Thymus (tissue), 11 donors: ENCODE results near the gene KIF7. TPM values are rescaled to one million over a fixed set of nuclear protein-coding genes. Genes with fewer than 3 reads are reported as not detected.

ENCODE experiments used
- DNase-seq, 9 donors: peaks; one replicate each; pipeline ENCODE4 v3.0.0-alpha.2; 2013; ENCODE audit warnings: low spot score in 9 of 9, low read depth in 6 of 9, missing footprints in 1 of 9
- H3K27ac ChIP-seq, 2 donors: one replicate each; pipeline ENCODE4 v1.5.1; 2013; ENCODE audit warnings: control low read depth in 1 of 2, low read depth in 1 of 2, low read length in 1 of 2, mild to moderate bottlenecking in 1 of 2, moderate library complexity in 1 of 2
- H3K27me3 ChIP-seq, 2 donors: one replicate each; pipeline ENCODE4 v1.5.1; 2013; ENCODE audit warnings: low read length in 1 of 2; ENCODE audit not compliant: control insufficient read depth in 2 of 2, insufficient read depth in 1 of 2
- H3K36me3 ChIP-seq, 2 donors: one replicate each; pipeline ENCODE4 v1.5.1; 2013; ENCODE audit warnings: low read length in 1 of 2, mild to moderate bottlenecking in 1 of 2, moderate library complexity in 1 of 2; ENCODE audit not compliant: control insufficient read depth in 2 of 2, insufficient read depth in 2 of 2
- H3K4me1 ChIP-seq, 2 donors: one replicate each; pipeline ENCODE4 v1.5.1; 2013; ENCODE audit warnings: low read length in 2 of 2; ENCODE audit not compliant: control insufficient read depth in 2 of 2, insufficient read depth in 2 of 2
- H3K4me3 ChIP-seq, 2 donors: one replicate each; pipeline ENCODE4 v1.5.1; 2013; ENCODE audit warnings: low read length in 2 of 2, control low read depth in 1 of 2, mild to moderate bottlenecking in 1 of 2
- H3K9me3 ChIP-seq, 2 donors: one replicate each; pipeline ENCODE4 v1.5.1; 2013; ENCODE audit warnings: low read length in 1 of 2, mild to moderate bottlenecking in 1 of 2; ENCODE audit not compliant: control insufficient read depth in 2 of 2, insufficient read depth in 1 of 2
- WGBS: extraction: QIAGEN DNeasy Blood & Tissue Kit; methylation state at CpG from one replicate; pipeline ENCODE4 v1.1.7; 2013; 5-methylcytosine and 5-hydroxymethylcytosine counted together
- polyA plus RNA-seq: library from polyadenylated mRNA; stranded (reverse); fragments of 200-250 nt; gene quantifications from one replicate; pipeline ENCODE4 v1.2.3, GENCODE V29; 2013
- total RNA-seq: library from RNA; stranded (reverse); fragments of 120-200 nt; gene quantifications from one replicate; pipeline ENCODE4 v1.2.4, GENCODE V29; 2013
- donor health status: healthy.

The KIF7 gene
- total and polyA plus RNA-seq, 2 donors: 2.7 to 2.9 TPM

DNA sequence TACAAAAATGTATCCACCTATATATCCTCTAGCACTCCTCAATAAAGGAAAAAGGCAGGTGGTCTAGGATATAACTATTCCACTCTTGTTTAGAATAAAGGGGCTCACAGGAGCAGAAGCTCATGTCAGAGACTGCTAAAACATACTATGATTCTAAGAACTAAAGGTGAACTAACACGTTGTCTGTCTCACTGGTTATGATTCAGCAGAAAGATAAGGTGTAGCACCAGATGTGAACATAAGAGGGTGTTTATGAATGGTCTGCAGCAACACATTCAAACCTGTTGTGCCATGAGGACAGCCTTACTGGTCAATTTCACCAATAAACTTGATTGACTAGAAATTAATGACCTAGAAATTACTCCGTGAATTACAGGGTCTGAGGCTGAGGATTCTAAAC lies 30.7 kb upstream of the KIF7 start:
- no peaks in the 10 kb centered on the region for H3K27me3 ChIP-seq
- WGBS: 83% methylated on average over 2 of the region's 2 CpGs
- H3K36me3 ChIP-seq: no peaks in the 10 kb centered on the region
- H3K4me1 ChIP-seq: peaks cover 8 to 10% of the 10 kb centered on the region in 2 donors
- no peak overlapping the region for H3K4me3 ChIP-seq
- H3K27ac ChIP-seq: no peak overlapping the region
- no peaks in the 10 kb centered on the region for H3K9me3 ChIP-seq
- no peak for DNase-seq

DNA sequence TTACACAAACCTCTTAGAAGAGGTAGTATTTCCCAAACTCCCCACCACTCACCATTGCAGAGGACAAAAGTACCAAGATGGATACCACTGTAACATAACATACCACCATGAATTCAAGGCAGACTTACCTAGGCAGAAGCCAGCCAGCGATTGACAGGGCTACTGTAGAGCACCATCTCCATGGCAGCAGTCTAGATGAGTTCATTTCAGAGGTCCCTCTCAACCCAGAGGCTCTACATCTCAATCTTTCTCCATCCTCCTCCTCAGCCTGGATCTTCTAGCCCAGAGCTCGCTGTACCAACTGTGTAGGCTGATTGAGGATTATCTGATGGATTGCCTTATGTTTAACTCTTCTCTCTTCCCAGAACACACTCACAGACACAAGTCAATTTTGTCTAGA lies 25.9 kb upstream of the KIF7 start:
- DNase-seq: no peak
- no peak overlapping the region for H3K27ac ChIP-seq
- no peaks in the 10 kb centered on the region for H3K36me3 ChIP-seq
- H3K9me3 ChIP-seq: no peaks in the 10 kb centered on the region
- no peak overlapping the region for H3K4me3 ChIP-seq
- no peaks in the 10 kb centered on the region for H3K27me3 ChIP-seq
- WGBS: 96% methylated on average over 2 of the region's 2 CpGs
- no peaks in the 10 kb centered on the region for H3K4me1 ChIP-seq

DNA sequence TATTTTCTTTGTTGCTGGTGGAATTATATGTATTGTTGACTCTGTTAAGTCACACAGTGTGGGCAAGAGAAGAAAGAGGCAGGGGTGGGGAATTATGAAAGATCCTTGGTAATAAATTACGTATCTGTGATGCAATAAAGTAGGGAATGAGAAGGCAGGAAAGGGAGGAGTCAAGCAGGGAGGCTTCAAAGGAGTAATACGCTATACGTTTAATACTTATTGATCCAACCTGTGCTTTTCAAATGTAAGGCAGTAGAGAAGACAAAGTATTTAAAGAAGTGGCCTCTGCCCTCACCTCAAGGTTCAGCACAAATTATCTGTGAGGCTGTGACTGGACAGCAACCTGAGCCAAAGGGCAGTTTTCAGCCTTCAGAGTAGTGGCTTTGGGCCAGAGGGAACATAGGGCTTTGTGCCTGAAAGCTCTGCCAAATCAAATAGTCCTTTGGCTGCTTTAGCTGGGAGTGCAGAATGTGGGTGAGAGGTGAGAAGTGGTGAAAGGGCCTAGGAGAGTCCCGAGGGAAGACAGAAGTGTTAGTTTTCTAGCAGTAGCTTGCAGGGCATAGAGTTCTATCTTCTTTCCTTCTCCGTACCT lies 25.1 kb upstream of the KIF7 start:
- Histone ChIP-seq H3K27me3 (no peaks in the 10 kb centered on the region), H3K4me1 (no peaks in the 10 kb centered on the region), H3K36me3 (no peaks in the 10 kb centered on the region), H3K9me3 (no peaks in the 10 kb centered on the region), H3K27ac (no peak overlapping the region), H3K4me3 (no peak overlapping the region)
- 89% methylated on average over 5 of the region's 5 CpGs for WGBS
- no peak for DNase-seq

DNA sequence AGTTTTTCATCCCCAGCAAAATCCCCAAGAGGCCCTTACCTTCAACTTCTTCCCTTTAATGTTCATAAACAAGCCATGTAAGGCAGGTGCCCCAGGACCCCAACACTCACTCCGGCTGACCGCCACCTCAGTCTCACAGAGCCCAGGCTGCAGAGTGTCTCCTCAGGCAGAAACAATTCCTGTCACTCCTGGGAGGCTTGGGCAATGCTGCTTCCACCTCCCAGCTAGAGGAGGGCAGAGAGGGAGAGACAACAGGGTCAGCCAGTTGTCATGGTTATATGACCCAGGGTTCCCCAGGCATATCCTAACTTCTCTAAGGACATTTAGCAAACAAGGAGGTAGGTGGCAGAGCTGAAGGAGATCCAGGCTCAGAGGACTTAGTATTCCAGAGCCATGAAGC lies 23.9 kb upstream of the KIF7 start, which contains the start of gene PLIN1:
Gene PLIN1 (minus strand): TSS at position 156 of the 400 bp plus-strand sequence. CDS start 1,878 bp downstream, outside the sequence.
- no peaks in the 10 kb centered on the region for H3K27me3 ChIP-seq
- no peak within 1 kb of the TSS for H3K4me3 ChIP-seq
- no peak for DNase-seq
- no peak within 1 kb of the TSS for H3K27ac ChIP-seq
- 100% methylated on average over 2 of the region's 2 CpGs for WGBS
- no peaks in the 10 kb centered on the region for H3K36me3 ChIP-seq
- H3K4me1 ChIP-seq: no peaks in the 10 kb centered on the region
- H3K9me3 ChIP-seq: no peaks in the 10 kb centered on the region

DNA sequence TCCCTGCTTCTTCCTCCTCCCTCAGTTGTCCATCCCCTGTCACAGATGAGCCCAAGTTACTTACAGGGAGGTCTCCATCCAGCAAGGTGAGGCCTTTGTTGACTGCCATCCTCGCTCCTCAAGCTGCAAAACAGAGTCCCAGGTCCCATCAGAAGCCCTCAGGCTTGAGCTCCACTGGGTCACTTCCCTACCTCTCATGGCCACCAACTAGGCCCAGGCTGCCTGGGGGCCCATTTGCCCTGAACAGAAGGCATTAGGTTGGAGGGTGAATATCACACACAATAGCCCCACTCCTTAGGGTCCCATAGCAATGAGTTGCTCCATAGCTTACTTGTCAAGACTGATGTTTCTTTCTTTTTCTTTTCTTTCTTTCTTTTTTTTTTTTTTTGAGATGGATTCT lies 22.1 kb upstream of the KIF7 start:
- Histone ChIP-seq H3K4me3 (no peak overlapping the region), H3K9me3 (no peaks in the 10 kb centered on the region), H3K4me1 (no peaks in the 10 kb centered on the region), H3K36me3 (no peaks in the 10 kb centered on the region), H3K27ac (no peak overlapping the region), H3K27me3 (no peaks in the 10 kb centered on the region)
- DNase-seq: no peak
- 100% methylated on average over 1 of the region's 1 CpG for WGBS

DNA sequence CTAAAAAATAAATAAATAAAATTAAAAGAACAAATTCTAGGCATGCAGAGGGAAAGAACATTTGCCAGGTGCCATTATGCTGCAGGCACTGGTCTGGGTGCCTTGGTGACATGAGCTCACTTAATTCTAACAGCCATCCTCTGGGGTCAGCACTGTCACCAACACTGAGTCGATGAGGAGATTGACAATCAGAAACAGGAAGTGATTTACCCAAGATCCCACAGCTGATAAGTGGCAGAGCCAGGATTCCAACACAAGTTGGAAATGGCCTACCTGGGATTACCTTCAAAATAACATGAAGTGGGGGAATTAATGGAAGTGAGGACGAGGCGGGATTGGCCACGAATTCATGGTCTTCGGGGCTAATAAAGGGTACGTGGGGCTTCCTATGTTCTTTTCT lies 20.3 kb upstream of the KIF7 start:
- no peak for DNase-seq
- H3K4me1 ChIP-seq: no peaks in the 10 kb centered on the region
- WGBS: 76% methylated on average over 6 of the region's 6 CpGs
- no peaks in the 10 kb centered on the region for H3K27me3 ChIP-seq
- no peak overlapping the region for H3K4me3 ChIP-seq
- no peaks in the 10 kb centered on the region for H3K36me3 ChIP-seq
- no peaks in the 10 kb centered on the region for H3K9me3 ChIP-seq
- H3K27ac ChIP-seq: no peak overlapping the region

DNA sequence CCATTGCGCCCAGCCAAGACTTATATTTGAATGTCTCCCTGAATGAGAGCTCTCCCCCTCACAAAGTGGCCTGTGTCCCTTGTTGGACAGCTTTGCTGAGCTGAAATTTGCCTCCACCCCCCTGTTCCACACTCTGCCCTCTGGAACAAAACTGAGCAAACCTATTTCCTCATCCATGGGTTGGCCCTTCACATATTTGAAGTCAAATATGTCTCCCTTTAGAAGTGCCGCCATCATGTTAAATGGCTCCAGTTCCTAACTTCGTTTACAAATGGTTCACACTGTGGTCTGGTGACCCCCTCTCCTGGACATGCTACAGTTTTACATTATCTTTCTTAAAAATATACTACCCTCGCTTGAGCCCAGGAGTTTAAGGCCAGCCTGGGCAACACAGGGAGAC lies 19.3 kb upstream of the KIF7 start:
- H3K27me3 ChIP-seq: no peaks in the 10 kb centered on the region
- H3K36me3 ChIP-seq: no peaks in the 10 kb centered on the region
- no peaks in the 10 kb centered on the region for H3K9me3 ChIP-seq
- no peak overlapping the region for H3K27ac ChIP-seq
- 89% methylated on average over 4 of the region's 4 CpGs for WGBS
- H3K4me3 ChIP-seq: no peak overlapping the region
- no peak for DNase-seq
- no peaks in the 10 kb centered on the region for H3K4me1 ChIP-seq

DNA sequence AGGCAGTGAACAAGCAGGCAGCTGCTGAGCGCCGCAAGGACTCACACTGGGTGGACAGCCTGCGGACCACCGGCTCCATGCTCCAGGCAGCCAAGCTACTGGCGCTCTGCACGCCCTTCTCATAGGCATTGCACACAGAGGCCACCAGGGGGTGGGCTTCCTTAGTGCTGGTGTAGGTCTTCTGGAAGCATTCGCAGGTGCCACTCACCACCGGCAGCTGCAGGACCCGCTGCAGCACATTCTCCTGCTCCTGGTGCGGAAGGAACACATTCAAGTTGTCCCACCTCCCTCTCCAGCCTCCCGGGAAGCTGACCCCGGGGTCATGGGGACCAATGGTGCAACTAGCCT lies 17.9 kb upstream of the KIF7 start:
- Histone ChIP-seq H3K4me1 (no peaks in the 10 kb centered on the region), H3K4me3 (no peak overlapping the region), H3K36me3 (no peaks in the 10 kb centered on the region), H3K9me3 (no peaks in the 10 kb centered on the region), H3K27me3 (peaks cover 0 to 2% of the 10 kb centered on the region in 2 donors), H3K27ac (no peak overlapping the region)
- WGBS: 78% methylated on average over 12 of the region's 12 CpGs
- peak in 3 of 9 donors; percentile 18 to 33 (median 21) for DNase-seq

DNA sequence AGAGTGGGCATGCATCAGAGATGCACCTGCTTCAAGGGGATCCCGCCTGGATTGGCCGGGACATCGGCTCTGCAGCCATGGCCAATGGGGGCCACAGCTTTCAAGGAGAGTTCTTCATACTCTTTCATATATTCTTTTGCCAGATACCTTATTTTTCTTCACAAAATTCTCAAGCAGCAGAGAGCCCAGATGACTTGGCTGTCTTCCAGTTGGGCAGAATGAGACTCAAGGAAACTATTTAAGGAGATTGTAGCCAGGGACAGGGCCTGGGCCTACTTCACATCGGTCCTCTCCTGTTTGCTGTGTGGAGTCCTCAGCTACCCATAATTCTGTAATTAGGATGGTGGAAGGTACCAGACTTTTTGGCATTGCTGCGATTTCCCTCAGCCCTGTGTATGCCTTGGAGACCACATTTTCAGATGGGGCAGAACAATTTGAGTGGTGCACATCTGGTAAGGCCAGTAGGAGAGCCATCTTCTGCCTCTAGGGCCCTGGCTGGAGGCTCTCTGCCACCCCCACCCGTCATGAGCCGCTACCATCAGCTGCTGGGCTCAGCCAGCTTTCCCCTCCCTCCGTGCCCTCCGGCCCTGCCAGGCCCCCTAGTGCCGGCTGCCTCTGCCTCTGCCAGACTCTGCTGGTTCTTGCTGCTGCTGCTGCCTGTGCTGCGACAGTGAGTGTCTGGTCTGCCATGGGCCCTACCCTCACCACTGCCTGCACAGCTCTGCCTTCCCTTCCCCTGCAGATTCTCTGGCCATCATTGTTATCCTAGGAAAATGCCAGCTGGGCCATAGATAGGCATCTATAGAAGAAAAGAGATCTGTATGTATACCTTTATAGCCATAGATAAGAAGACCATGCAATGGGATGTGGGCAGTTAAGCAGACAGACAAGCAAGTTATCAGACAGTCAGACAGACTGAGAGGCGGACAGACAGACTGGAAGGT lies 17.2 kb upstream of the KIF7 start:
- H3K4me3 ChIP-seq: no peak overlapping the region
- no peak overlapping the region for H3K27ac ChIP-seq
- H3K9me3 ChIP-seq: no peaks in the 10 kb centered on the region
- H3K36me3 ChIP-seq: no peaks in the 10 kb centered on the region
- no peak for DNase-seq
- H3K27me3 ChIP-seq: peaks cover 0 to 6% of the 10 kb centered on the region in 2 donors
- WGBS: 97% methylated on average over 12 of the region's 12 CpGs
- no peaks in the 10 kb centered on the region for H3K4me1 ChIP-seq
